Cardiac fibroblast (primary cell): Measurements from ENCODE around the gene JMJD1C.

Source experiments
- DNase-seq, 2 donors: peaks; one replicate each; pipeline versions ENCODE4 v3.0.0 to v3.0.0-alpha.2; 2010; ENCODE audit warnings: low read depth in 2 of 2
- H3K4me3 ChIP-seq, 2 donors: replicated peaks in 1 of 2; 1 replicate in 1 of 2; 2 replicates in 1 of 2; pipeline ENCODE4 v1.5.1; 2011; ENCODE audit warnings: low read depth in 2 of 2, low read length in 2 of 2, mild to moderate bottlenecking in 2 of 2, moderate library complexity in 1 of 2
- TF ChIP-seq, protein P1 (sequence below): IDR thresholded peaks from one replicate; pipeline ENCODE4 v1.5.1; 2011; ENCODE audit warnings: low read depth, mild to moderate bottlenecking, low read length, inconsistent platforms

JMJD1C gene

DNA sequence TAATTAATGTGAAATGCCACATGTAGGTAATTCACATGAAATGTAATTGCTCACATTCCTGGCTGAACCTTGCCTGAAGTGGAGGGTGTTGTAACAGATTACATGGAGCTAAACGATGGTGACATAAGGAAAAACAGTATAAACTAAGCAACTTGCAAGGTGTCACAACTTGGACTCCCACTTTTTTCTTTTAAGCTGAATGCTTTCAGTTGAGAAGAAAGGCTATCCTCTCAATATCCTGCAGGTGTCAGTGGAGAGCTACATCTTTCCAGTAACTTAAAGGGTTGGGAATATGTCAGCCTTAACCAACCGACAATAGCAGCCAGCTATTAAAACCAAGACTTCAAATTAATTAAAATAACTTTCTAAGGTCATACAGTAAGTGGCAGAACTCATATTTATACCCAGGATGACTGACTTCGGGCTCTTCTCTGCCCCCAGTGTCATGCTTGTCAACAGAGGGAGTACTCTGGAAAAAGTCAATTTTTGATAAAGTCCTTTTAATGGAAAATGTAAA lies 299.0 kb downstream of the JMJD1C start:
- TF ChIP-seq, protein P1, sequence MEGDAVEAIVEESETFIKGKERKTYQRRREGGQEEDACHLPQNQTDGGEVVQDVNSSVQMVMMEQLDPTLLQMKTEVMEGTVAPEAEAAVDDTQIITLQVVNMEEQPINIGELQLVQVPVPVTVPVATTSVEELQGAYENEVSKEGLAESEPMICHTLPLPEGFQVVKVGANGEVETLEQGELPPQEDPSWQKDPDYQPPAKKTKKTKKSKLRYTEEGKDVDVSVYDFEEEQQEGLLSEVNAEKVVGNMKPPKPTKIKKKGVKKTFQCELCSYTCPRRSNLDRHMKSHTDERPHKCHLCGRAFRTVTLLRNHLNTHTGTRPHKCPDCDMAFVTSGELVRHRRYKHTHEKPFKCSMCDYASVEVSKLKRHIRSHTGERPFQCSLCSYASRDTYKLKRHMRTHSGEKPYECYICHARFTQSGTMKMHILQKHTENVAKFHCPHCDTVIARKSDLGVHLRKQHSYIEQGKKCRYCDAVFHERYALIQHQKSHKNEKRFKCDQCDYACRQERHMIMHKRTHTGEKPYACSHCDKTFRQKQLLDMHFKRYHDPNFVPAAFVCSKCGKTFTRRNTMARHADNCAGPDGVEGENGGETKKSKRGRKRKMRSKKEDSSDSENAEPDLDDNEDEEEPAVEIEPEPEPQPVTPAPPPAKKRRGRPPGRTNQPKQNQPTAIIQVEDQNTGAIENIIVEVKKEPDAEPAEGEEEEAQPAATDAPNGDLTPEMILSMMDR, result peak; percentile 73
- no peak overlapping the region for H3K4me3 ChIP-seq
- peak; percentile 91 to 92 for DNase-seq

GRCh38 chr10:63165249-63165648 lies 300.5 kb downstream of the JMJD1C start:
- DNase-seq, result no peak
- no peak overlapping the region for H3K4me3 ChIP-seq
- TF ChIP-seq, protein P1, result no peak

DNA sequence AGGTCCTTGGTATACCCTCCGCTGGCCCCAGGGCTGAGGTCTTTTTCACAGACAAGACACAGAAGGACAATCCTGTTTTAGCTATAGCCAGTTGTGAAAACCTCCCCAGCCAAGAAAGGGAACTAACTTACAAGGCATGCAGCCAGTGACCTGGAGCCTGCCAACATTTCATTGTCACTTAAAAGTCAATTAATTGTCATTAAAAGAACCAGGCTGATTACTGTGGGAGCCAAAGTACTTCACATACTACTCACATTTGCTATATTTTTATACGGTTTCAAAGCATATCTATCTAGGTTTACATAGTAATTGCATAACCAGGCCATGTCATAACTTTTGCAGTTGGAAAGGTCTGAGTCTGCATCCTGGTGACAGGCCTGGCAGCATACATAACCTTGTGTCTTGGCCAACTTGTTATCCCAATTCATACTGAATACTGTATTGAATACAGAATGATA lies 301.6 kb downstream of the JMJD1C start:
- H3K4me3 ChIP-seq, result no peak overlapping the region
- peak in 1 of 2 donors; percentile 71 for DNase-seq
- TF ChIP-seq, protein P1, result no peak

- TF ChIP-seq, protein P1, result no peak
- DNase-seq, result no peak
- no peak overlapping the region for H3K4me3 ChIP-seq
Measured at GRCh38 chr10:63161592-63161991, 304.2 kb downstream of the JMJD1C start.

DNA sequence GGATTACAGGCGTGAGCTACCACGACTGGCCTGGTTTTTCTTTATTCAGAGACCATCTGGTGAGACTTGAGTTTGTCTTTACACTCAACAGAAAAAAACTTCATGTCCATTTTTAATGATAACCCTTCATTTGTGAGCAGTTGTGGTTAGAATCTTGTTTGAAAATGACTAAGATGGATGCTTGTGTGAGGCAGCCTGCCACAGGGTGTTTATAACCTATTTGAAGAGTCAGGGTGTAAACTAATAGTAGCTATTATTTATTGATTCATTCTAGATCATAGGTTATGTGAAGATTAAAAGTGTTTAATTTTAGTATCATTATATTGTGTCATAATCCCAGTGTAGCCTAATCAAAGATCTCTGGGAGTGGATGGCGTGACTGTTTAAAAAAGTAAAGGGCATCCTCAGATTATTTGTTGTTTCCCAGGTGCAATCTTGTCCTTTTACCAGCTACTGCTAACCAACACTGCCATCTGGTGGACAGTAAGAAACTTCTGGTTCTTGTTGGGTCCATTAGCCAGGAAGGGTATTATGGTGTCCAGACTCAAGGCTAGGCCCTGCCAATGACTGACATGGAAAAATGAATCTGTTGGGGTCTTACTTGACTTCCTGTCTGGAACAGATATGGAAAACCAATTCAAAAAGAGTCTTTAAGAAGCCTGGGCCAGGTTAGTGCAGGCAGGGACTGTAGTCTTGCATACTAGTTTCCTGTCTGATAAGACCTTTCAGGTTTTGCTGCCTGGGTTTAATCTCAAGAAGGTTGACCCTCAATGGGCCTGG lies 307.7 kb downstream of the JMJD1C start:
- H3K4me3 ChIP-seq, result no peak overlapping the region
- DNase-seq, result peak; percentile 94 to 96
- TF ChIP-seq, protein P1, result peak; percentile 69

DNA sequence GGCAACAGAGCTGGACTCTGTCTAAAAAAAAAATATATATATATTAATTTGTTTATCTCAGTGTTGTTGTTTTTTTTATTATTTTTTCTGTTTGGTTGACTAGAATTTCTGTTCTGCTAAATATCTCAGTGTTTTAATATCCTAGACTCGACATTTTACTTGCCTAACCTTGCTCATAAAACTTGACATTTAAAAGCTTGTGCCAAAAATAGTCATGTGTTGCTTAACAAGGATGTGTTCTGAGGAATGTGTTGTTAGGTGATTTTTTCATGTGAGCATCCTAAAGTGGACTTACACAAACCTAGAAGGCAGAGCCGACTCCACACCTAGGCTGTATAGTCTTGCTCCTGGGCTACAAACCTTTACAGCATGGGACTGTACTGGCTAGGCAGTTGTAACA lies 309.5 kb downstream of the JMJD1C start:
- TF ChIP-seq, protein P1, result no peak
- no peak overlapping the region for H3K4me3 ChIP-seq
- DNase-seq, result peak; percentile 40 to 41
